ENCODE data around the gene DEUP1.
"Not testable (repeated sequence)": the region's sequence is repeated elsewhere in the genome, so short reads cannot be mapped to it uniquely, and the experiment has no call there.

Gene DEUP1

DNA sequence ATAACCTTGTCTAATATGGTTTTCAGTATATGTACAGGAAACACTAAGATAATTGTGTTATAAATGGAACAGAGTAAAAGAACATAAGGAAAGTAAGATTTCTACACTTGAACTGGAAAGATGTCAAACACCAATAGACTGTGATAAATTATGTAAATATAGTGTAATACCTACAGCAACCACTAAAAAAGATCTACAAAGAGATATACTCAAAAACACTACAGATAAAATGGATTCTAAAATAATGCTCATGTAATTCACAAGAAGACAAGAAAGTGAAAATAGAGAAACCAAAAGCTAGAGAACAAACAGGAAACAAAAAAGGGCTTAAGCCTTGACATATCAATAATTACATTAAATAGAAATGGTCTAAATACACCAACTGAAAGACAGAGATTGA is 30.9 kb downstream of the DEUP1 start:
- no peak for DNase-seq

DNA sequence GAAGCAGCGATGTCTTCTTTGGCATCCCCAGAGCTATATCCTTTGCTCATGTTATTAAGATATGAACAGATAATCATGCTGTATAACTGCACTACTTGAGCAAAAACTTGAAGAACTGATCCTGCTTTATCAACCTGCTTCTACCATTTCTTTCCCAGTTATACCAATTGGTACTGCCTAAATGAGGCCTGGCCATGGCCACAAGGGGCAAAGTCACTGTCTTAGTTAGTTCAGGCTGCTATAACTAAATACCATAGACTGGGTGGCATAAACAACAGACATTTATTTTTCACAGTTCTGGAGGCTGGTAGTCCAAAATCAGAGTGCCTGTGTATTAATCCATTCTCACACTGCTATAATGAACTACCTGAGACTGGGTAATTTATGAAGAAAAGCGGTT is 37.5 kb downstream of the DEUP1 start:
- no peak for DNase-seq

DNA sequence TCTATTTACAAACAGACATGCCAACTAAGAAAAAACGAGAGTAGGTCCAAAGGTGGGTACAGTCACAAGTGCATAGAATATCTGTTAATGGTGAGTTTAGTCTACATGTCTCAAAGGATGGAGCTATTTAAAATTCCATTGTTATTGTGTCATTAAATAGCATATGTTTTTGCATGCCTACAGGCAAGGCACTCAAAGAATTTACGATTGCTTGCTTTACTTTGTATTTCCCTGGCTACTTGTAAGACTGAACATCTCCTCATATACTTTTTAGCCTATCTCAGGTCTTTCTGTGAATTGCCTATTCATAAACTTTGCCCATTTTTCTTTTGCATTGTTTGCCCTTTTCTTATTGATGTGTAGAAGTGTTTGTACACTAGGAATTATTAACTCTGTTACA is 39.7 kb downstream of the DEUP1 start:
- no peak for DNase-seq

DNA sequence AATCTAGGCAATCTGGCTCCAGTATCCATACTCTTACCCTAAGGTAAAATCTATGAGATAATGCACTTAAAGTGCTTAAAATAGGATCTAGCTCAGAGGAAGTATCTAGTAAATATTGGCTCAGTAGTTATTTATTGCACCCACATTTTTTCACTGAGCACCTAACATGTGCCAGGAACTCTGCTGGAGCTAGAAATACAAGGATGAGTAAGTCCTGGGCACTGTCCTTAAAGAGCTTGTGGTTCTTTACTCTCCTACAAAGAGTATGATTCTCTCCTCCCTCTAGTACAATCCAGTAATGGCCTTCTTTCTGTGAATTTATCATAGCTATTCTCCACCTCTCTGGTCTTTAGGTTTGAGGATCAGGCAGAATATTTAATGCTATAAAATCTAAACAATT is 59.2 kb downstream of the DEUP1 start:
- DNase-seq: no peak

DNA sequence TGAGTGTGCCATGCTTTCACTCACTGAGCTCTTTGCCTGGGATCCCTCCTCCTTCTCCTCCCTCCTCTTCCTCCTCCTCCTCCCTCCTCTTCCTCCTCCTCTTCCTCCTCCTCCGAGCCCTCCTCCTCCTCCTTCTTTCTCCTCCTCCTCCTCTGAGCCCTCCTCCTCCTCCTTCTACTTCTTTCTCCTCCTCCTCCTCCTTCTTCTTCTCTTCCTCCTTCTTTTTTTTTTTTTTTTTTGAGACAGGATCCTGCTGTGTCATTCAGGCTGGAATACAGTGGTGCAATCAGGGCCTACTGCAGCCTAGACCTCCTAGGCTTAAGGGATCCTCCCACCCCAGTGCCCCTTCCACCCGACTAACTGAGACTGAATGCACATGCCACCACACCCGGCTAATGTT is 62.3 kb downstream of the DEUP1 start:
- no peak for DNase-seq

DNA sequence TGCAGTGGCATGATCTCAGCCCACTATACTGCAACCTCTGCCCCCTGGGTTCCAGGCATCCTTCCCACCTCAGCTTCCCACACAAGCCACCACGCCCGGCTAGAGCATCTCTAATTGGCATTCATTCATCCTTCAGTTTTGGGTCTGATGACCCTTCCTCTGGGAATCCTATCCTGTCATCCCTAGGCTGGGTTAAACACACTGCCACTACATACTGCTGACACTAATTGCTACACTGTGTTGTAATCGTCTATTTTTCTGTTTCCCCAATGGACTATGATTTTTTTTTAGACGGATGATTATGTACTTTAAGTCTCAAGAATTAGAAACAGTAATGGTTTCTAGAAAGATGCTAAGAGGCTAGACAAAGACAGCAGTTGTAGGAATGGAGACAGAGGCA is 62.8 kb downstream of the DEUP1 start:
- no peak for DNase-seq

DNA sequence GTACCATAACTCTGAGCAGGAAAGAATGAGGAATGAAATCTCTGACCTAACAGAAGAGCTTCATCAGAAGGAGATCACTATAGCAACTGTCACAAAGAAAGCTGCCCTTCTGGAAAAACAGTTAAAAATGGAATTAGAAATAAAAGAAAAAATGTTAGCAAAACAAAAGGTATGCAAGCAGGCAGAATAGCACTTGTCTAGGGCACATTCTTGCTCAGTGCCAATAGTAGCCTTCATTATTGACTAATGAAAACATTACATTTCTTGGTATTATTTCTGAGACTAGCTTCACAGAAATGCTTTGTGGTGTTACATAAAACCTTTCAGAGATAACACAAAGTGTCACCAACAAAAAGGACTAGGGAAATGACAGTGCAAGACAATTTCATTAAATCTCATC is 63.9 kb downstream of the DEUP1 start:
- no peak for DNase-seq

DNA sequence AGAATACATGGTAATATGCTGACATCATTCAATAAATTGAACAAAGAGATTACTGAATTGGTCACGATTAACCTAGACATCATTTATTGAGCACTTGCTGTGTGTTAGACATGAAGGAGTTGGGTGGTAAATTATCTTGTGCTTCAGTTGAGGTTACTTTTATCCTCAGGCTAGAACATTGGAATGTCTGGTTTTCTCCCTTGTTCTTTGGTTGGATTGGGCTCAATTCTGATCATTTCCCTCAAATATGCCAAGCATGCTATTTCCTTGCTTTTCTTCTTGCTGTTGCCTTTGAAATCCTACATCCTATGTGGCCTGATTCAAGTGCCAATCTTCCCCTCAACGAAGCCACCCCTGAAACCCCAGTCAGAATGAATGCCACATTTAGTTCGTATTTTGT is 65.8 kb downstream of the DEUP1 start:
- DNase-seq: no peak

DNA sequence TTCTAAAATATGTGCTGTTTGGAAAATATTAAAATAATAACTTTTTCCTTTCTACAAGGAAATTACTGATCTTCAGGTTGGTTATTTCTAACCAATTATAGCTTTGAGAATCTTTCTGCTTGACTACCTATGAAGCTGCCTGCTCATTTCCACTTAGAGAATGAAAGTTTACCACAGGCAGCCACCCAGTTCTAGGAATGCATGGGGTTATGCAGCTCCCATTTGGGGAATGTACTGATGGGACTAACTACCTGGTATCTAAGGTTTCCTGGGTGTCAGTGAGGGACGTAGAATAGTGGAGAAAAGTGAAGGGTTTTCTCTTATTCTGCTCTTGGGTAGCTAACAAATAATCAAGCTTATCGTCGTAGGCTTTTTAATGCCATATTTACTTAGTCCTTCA is 73.4 kb downstream of the DEUP1 start:
- DNase-seq: no peak

DNA sequence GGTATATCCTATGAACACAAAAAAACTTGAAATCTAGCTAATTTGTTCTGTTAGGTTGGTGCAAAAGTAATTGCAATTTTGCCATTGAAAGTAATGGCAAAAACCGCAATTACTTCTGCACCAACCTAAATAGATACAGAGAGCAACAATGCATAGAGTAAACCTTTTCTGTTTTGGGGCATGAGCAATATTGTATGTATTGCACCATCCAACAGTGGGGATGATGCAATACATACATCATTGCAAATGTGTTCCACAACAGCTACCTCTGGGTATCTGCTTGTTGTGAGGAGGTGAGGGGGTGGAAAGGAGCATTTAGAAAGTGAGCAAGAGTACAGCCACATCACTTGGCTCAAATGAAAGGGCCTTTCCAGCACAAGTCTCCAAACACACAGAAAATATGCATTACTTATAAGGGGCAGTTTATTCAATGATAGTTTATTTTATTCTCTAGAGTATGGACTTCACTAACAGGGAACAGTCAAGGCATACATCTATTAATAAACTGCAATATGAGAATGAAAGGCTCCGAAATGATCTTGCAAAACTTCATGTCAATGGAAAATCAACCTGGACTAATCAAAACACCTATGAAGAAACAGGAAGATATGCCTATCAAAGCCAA is 77.3 kb downstream of the DEUP1 start:
- DNase-seq: no peak

DNA sequence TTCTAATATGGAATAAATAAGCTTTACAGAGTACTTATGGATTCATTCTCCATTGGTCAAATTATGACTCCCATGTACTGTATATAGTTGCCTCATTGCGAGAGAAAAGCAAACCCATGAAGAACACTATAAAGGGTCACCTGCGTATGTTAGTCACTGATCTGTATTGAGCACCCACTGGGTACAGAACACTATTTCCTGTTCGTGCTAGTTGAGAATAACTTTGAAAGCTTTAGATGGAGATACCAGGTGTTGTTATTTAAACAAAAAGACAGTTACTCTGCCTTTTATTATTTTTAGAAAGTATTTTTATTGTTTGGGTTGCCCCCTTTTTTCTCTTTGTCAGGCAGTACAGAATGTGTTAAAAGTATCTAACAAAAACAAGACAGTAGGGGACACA is 79.9 kb downstream of the DEUP1 start:
- no peak for DNase-seq

DNA sequence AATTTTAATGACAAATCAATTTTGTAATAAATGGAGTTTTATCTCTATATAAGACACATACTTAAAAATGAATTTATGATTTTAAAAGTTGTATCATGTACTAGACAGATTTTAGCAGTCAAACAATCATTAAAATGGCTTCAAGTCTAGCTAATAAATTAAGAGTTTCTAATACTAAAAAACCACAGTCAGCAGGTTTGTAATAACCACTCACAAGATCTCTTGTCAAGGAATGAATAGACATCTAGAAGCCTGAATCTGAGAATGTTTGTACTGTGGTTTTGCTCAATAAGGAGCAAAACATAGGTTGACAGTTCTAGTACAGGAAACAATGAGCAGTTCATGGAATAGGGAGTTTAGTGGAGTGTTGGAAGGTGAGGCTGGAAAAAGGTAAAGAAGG is 81.2 kb downstream of the DEUP1 start:
- DNase-seq: no peak

DNA sequence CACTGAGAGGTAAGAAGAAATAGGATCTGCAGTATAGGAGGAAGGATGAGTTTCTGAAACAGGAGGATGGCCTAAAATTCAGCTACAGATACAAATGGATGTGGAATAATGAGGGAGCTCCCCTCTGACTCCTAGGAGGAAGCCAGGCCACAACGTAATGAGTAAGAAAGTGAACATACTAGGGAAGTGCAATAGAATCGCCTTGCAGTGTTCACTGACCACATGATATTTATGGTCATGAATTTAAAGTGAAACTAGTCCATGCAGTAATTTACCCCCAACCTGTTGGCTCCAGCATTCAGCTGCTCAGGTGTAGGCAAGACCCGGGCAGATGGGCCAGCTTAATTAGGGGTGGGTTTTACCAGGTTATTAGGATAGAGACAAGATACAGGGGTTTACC is 101.7 kb downstream of the DEUP1 start:
- no peak for DNase-seq

DNA sequence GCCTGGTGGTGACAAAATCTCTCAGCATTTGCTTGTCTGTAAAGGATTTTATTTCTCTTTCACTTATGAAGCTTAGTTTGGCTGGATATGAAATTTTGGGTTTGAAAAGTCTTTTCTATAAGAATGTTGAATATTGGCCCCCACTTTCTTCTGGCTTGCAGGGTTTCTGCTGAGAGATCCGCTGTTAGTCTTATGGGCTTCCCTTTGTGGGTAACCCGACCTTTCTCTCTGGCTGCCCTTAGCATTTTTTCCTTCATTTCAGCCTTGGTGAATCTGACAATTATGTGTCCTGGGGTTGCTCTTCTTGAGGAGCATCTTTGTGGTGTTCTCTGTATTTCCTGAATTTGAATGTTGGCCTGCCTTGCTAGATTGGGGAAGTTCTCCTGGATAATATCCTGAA is 112.7 kb downstream of the DEUP1 start:
- DNase-seq: not testable (repeated sequence)

DNA sequence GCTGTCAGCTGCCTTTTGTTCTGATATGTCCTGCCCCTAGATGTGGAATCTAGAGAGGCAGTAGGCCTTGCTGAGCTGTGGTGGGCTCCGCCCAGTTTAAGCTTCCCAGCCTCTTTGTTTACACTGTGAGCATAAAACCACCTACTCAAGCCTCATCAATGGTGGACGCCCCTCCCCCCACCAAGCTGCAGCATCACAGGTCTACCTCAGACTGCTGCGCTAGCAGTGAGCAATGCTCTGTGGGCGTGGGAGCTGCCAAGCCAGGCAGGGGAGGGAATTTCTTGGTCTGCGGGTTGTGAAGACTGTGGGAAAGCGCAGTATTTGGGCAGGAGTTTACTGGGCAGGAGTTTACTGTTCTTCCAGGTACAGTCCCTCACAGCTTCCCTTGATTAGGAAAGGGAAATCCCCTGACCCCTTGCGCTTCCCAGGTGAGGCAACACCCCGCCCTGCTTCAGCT is 114.1 kb downstream of the DEUP1 start:
- no peak for DNase-seq

DNA sequence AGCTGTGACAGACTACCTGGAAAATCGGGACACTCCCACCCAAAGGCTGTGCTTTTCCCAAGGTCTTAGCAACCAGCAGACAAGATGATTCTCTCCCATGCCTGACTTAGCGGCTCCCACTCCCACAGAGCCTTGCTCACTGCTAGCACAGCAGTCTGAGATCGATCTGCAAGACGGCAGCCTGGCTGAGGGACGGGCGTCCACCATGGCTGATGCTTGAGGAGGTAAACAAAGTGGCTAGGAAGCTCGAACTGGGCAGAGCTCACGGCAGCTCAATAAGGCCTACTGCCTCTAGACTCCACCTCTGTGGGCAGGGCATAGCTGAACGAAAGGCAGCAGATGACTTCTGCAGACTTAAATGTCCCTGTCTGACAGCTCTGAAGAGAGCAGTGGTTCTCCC is 127.7 kb downstream of the DEUP1 start:
- DNase-seq: no peak

DNA sequence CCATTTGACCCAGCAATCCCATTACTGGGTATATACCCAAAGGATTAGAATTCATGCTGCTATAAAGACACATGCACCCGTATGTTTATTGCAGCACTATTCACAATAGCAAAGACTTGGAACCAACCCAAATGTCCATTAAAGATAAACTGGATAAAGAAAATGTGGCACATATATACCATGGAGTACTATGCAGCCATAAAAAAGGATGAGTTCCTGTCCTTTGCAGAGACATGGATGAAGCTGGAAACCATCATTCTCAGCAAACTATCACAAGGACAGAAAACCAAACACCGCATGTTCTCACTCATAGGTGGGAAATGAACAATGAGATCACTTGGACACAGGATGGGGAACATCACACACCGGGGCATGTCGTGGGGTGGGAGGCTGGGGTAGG is 133.1 kb downstream of the DEUP1 start:
- not testable (repeated sequence) for DNase-seq

DNA sequence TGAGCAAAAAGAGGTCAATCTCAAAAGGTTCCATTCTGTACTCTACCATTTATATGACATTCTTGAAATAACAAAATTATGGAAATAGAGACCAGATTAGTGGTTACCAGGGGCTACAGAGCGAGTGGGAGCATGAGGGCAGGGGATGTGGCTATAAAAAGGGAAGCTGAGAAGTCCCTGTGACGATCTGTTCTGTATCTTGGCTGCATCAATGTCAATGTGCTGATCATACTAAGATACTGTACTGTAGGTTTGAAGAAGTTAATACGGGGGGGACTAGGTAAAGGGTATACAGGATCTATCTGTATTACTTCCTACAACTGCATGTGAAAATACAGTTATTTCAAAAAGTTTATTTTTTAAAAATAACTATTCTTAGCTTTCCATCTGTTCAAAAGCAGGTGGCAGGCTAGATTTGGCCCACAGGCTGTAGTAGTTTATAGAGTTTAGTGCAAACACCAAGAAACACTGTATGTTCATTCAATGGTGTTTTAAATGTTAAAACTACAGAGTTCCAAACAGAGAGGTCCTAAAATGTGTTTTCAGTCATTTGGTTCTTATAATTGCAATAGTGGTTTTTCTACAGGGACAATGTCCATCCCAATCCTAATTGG is 134.5 kb downstream of the DEUP1 start:
- no peak for DNase-seq

DNA sequence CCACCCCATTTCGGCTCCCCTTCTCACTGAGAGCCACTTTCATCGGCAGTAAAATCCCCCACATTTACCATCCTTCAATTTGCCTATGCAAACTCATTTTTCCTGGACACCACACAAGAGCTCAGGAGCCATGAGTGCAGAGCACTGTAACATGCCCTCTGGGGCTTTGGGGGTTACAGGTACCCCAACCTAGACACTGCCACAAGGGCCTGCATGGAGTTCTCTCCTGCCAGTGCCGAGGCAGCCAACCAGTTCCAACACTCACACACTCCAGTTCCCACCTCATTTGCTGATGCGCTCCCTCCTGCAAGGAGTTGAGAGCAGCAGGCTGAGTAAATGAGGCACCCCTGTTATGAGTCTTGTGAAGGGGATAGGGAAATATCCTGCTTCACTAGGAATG is 136.5 kb downstream of the DEUP1 start:
- no peak for DNase-seq

DNA sequence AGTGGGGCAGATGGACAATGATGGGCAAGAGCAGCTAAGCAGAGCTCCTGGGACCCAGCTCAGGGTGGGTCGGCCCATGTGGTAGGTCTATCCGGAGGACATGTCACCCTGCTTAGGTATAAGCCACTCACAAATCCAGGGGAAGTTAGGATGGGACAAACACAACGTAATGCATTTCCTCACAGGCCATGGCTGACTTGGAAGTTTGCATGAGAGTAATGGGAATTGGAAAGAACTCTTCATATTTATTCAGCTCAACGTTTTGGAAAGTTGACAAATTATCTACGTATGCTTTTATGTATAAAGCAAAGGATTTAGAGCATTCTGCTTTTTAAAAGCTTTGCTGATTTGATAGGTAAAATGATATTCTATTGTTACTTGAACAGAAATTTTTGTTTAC is 137.7 kb downstream of the DEUP1 start:
- DNase-seq: peak; percentile 12

DNA sequence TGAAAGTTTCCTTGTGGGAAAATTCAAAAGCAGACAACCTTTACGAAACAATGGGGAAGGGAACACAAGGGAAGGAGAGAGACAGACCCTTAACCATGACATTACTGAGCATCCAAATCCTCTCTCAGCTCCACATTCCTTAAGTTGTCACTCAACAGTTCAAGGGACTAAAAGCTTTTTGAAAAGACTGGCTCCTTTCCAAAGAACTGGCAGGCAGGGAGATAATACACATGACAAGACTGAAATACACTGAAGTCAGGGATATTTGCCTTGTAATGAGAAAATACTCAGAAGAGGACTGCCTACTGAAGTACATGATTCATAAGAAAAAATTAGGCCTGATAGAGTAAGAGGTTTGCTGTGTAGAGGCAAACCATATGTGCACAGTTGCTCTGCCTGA is 143.6 kb downstream of the DEUP1 start:
- no peak for DNase-seq

DNA sequence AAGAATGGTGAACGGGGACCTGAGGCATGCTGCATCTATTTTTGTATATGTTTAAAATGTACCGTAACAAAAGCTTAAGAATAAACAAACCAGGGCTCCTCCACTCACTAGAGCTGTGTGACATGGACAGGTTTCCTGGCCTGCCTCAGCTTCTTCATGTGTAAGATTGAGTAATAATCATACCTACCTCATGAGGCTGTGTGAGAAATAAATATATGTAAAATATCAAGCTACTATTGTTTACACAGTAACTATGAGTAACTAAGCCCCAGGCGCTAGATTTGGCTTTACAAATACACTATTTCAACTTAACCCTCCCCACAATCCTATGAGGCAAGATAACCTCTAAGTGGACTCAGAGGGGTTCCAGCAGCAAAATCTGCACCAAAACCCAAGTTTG is 146.3 kb downstream of the DEUP1 start:
- no peak for DNase-seq

DNA sequence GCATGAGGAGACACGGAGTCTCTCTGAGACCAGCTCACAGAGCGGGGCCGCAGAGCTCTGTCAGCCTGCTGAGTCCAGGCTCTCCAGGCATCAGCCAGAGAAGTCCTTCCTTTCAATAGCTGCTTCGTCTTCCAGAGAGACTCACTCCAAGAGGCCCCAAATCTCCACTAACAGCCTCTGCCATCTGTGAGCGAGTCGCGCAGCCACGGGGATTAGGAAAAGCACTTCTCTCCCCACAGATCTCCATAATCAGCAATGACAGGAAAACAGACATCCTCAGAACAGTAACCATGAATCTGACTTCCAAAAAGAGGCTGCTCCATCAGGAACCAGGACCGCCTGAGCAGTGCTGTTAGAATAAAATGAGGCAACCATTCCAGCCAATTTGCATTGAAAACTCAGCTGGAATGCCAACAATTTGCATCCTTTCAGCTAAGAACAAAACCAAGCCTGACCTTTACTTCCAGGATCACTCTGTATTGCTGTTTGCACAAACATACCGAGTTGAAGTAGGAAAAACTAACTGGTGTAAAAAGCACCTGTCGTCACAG is 147.2 kb downstream of the DEUP1 start:
- DNase-seq: peak; percentile 3

DNA sequence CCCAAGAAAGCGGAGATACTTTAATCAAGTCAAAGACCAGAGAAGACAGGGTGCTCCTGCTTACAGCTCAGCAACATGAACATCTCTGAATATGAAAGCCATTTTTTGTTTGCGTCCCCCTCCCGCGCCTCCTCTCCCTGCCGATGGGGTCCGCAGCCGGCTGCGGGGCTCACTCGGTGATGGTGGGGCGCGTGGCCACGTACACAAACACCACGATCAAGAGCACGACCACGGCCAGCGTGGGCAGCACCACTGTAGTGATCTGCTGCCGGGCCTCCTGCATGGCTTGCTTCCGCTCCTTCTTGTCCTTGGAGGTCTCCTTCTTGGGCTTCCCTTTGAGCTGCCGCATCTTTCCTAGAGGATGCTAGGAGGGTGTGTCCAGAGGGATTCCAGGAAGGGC is 148.3 kb downstream of the DEUP1 start:
- no peak for DNase-seq

DNA sequence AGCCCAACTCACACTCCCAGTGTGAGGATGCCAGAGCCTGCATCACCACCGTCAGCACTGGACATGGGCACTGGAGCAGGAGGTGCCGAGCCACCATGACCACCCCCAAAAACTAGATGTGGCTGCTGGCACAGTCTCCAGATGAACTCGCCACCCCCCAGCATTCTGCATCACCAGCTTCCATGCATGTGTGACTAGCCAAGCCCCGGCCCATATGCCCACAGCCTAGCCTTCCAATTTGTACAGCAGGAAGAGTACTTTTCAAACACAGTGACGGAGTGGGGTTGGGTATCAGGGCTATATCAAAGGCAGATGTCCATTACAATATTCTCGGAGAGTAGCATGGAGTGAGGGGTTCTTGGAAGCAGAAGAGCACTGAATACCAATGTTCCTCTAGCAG is 149.7 kb downstream of the DEUP1 start:
- DNase-seq: no peak
